Measurements from ENCODE around the gene HERC2. TPM values are rescaled to one million over a fixed set of nuclear protein-coding genes. Genes with fewer than 3 reads are reported as not detected.

Gene HERC2
- total and polyA plus RNA-seq, 2 of the 8 experiments (the other 6 are each of a cell fraction or from before 2014, with no cell fraction given), result 83.0 to 88.7 TPM

DNA sequence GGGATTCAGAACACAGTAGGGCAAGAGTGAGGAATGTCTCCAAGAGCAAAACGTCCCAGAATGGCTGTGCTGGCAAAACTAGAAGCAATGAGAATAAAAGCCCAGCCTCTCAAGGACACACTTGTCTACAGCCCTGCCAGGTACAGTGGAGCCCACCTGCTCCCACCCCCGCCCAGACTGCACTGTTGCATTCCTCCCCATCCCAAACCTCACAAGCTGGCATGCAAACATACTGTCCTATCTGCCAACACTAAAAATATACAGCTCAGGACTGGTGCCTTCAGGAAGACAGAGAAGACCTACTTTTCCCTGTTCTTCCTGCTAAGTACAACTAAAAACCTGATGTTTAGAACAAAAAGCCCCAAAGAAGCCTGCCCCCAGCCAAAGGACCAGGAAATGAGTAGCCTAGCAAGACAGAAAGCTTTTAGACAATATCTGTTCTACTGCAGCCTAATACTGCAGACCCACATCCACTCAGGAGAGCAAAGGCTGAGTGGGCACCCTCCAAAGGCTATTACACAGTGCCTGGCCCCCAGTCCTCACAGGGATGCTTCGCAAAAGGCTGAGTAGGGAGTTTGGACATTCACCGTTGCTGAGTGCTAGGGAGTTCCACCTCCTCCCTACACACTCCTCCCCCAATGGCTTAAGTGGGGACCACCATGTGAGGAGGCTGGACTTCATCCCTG, 236.3 kb downstream of the HERC2 start:
- H3K4me1 ChIP-seq (replicated peaks in 1 of 4; ENCODE audit: control insufficient read depth in 3 of 4, insufficient read depth in 4 of 4, low read length in 3 of 4), result no peaks in the 10 kb centered on the region
- no peaks in the 10 kb centered on the region for H3K79me2 ChIP-seq (ENCODE audit: control insufficient read depth in 1 of 2, insufficient read depth in 2 of 2, low read length in 2 of 2)
- ChIA-PET CTCF (ENCODE audit: partially characterized antibody) (interaction anchor here (0.8 to 1.9 kb wide), 3 partner anchors 8 to 64 kb away, joined by 3 to 9 read pairs (median 3); partner anchors contain the start of gene OCA2), POLR2A (ENCODE audit: partially characterized antibody) (no interaction called here)
- H2BK120ac ChIP-seq (replicated peaks; ENCODE audit: low read depth, low read length), result no peak overlapping the region
- no peak overlapping the region for H3K4me3 ChIP-seq (ENCODE audit: extremely low read depth in 1 of 4, insufficient read depth in 2 of 4, low read depth in 3 of 4, low read length in 4 of 4)
- no peaks in the 10 kb centered on the region for H3K27me3 ChIP-seq (replicated peaks in 1 of 4; ENCODE audit: control insufficient read depth in 3 of 4, extremely low read depth in 1 of 4, insufficient read depth in 3 of 4, low read length in 3 of 4)
- no peaks in the 10 kb centered on the region for H3K23me2 ChIP-seq (ENCODE audit: low read depth, low read length)
- H4K5ac ChIP-seq (ENCODE audit: insufficient read length, low read depth, low read length), result no peak overlapping the region
- H2BK20ac ChIP-seq (ENCODE audit: low read length), result no peak overlapping the region
- H3K18ac ChIP-seq (ENCODE audit: extremely low read depth, low read length), result no peak overlapping the region
- no peak overlapping the region for H2BK15ac ChIP-seq (ENCODE audit: low read length)
- no peak overlapping the region for H3K14ac ChIP-seq (ENCODE audit: insufficient read length)
- no peaks in the 10 kb centered on the region for H3K79me1 ChIP-seq (ENCODE audit: low read depth, low read length)
- no peak for FAIRE-seq
- H2AK5ac ChIP-seq (ENCODE audit: low read depth, low read length), result no peak overlapping the region
- no peak overlapping the region for H2BK12ac ChIP-seq (ENCODE audit: low read depth, low read length)
- no peak overlapping the region for H3K56ac ChIP-seq (replicated peaks; ENCODE audit: insufficient read length, low read depth, low read length)
- H3K36me3 ChIP-seq (ENCODE audit: control insufficient read depth in 2 of 4, insufficient read depth in 4 of 4, low read length in 3 of 4), result no peaks in the 10 kb centered on the region
- no peak overlapping the region for H4K8ac ChIP-seq (ENCODE audit: extremely low read depth, insufficient read depth, low read length)
- no peak overlapping the region for H3K27ac ChIP-seq (ENCODE audit: low read depth, low read length)
- no peaks in the 10 kb centered on the region; a peak in 1 of 4 replicates for H3K9me3 ChIP-seq (ENCODE audit: insufficient read depth in 2 of 2, low read depth in 1 of 2, low read length in 1 of 2)
- DNase-seq (ENCODE audit: low read depth in 1 of 2, low spot score in 2 of 2), result no peak
- no peaks in the 10 kb centered on the region for H4K20me1 ChIP-seq (replicated peaks in 1 of 2; ENCODE audit: control insufficient read depth in 1 of 2, insufficient read depth in 2 of 2, low read length in 2 of 2)
- H3K4me2 ChIP-seq (ENCODE audit: insufficient read depth in 1 of 2, low read depth in 2 of 2, low read length in 2 of 2), result no peak overlapping the region
- H3K4ac ChIP-seq (replicated peaks; ENCODE audit: insufficient read length, low read depth, low read length), result no peak overlapping the region
- no peak overlapping the region for H3K23ac ChIP-seq (ENCODE audit: insufficient read length)
- no peak overlapping the region for H2AFZ ChIP-seq (ENCODE audit: low read length)
- WGBS, 2 experiments (ENCODE audit: extremely low coverage in 1 of 2, insufficient coverage in 1 of 2, insufficient read length in 1 of 2, insufficient replicate concordance in 2 of 2, low coverage in 1 of 2, low lambda C conversion rate in 2 of 2, missing lambda C conversion rate in 1 of 2), result 83% methylated on average over 4 of the region's 4 CpGs; no CpG with 5 or more reads in 1 of the 2 experiments
- H2BK5ac ChIP-seq (ENCODE audit: low read depth, low read length), result no peak overlapping the region
- no peak overlapping the region for H4K91ac ChIP-seq (replicated peaks; ENCODE audit: insufficient read length, low read length)
- H3K9ac ChIP-seq (replicated peaks in 1 of 4; ENCODE audit: extremely low read depth in 1 of 4, low read depth in 3 of 4, low read length in 3 of 4), result no peak overlapping the region
- TF ChIP-seq HDAC2 (IDR thresholded peaks at IDR 0.05; ENCODE audit: borderline replicate concordance in 1 of 2, low read depth in 2 of 2, low read length in 2 of 2) (no peak), MAFK (IDR thresholded peaks at IDR 0.05; ENCODE audit: low read depth, low read length) (no peak), GABPA (IDR thresholded peaks at IDR 0.05; ENCODE audit: borderline replicate concordance, insufficient read depth, low read length) (no peak), CREB1 (IDR thresholded peaks at IDR 0.05) (no peak), RXRA (IDR thresholded peaks at IDR 0.05; ENCODE audit: insufficient read depth, low read depth, low read length) (no peak), TAF1 (IDR thresholded peaks at IDR 0.05; ENCODE audit: low read depth, low read length) (no peak), HDAC6 (IDR thresholded peaks at IDR 0.05; ENCODE audit: low read depth, low read length) (no peak), CTBP2 (IDR thresholded peaks at IDR 0.05; ENCODE audit: borderline replicate concordance, insufficient read depth, insufficient read length, low read length) (no peak), SUZ12 (IDR thresholded peaks at IDR 0.05; ENCODE audit: low read length) (no peak), NANOG (IDR thresholded peaks at IDR 0.05; ENCODE audit: insufficient read depth, low read depth, low read length, poor library complexity, severe bottlenecking) (no peak), SP4 (IDR thresholded peaks at IDR 0.05; ENCODE audit: low read length) (no peak)
- TF ChIP-seq, protein P1, sequence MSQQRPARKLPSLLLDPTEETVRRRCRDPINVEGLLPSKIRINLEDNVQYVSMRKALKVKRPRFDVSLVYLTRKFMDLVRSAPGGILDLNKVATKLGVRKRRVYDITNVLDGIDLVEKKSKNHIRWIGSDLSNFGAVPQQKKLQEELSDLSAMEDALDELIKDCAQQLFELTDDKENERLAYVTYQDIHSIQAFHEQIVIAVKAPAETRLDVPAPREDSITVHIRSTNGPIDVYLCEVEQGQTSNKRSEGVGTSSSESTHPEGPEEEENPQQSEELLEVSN (IDR thresholded peaks at IDR 0.05), result no peak
